Spinal cord (tissue), 10 donors: ENCODE measurements around the gene TMEM115. TPM values are rescaled to one million over a fixed set of nuclear protein-coding genes. Genes with fewer than 3 reads are reported as not detected.

ENCODE experiments used
- DNase-seq, 6 donors: peaks; one replicate each; pipeline versions ENCODE4 v3.0.0 to v3.0.0-alpha.2; 2013 to 2015; ENCODE audit warnings: low spot score in 6 of 6, low read depth in 4 of 6
- H3K27ac ChIP-seq: one replicate; pipeline ENCODE4 v1.5.1; 2013; ENCODE audit warnings: low read depth, low read length, control low read depth
- H3K27me3 ChIP-seq: one replicate; pipeline ENCODE4 v1.6.1; 2013; ENCODE audit warnings: low read length; ENCODE audit not compliant: control insufficient read depth, insufficient read depth
- H3K36me3 ChIP-seq: one replicate; pipeline ENCODE4 v1.6.1; 2013; ENCODE audit warnings: low read length; ENCODE audit not compliant: control insufficient read depth, insufficient read depth
- H3K4me1 ChIP-seq: one replicate; pipeline ENCODE4 v1.6.1; 2013; ENCODE audit warnings: low read length; ENCODE audit not compliant: control insufficient read depth, insufficient read depth
- H3K4me3 ChIP-seq: one replicate; pipeline ENCODE4 v1.5.1; 2013; ENCODE audit warnings: low read depth, low read length, control low read depth
- H3K9me3 ChIP-seq: one replicate; pipeline ENCODE4 v1.6.1; 2013; ENCODE audit warnings: low read length; ENCODE audit not compliant: control insufficient read depth, insufficient read depth
- WGBS: methylation state at CpG from one replicate; pipeline ENCODE4 v1.1.5; 2013; ENCODE audit warnings: missing lambda C conversion rate; ENCODE audit not compliant: insufficient coverage; 5-methylcytosine and 5-hydroxymethylcytosine counted together
- polyA plus RNA-seq, 2 donors: library from polyadenylated mRNA; unstranded; fragments of 120-200 nt; gene quantifications; one replicate each; pipeline ENCODE4 v1.2.1, GENCODE V29; 2013; ENCODE audit not compliant: insufficient read length in 2 of 2
- total RNA-seq, 2 donors: library from RNA; depleted of rRNA in 1 of 2; stranded (reverse); fragments of 120-200 nt in 1 of 2; fragments of >200 nt in 1 of 2; gene quantifications; one replicate each; pipeline versions ENCODE4 v1.2.3 to v1.2.4, GENCODE V29; 2013 to 2014
- donor health status: healthy.

The TMEM115 gene
- total and polyA plus RNA-seq, 4 donors: 21.6 to 49.6 (median 44.4) TPM

- Histone ChIP-seq H3K4me3 (peak overlapping the region; percentile 78), H3K36me3 (peaks cover 67% of the 10 kb centered on the region), H3K4me1 (peaks cover 46% of the 10 kb centered on the region), H3K27ac (no peak overlapping the region), H3K9me3 (no peaks in the 10 kb centered on the region), H3K27me3 (no peaks in the 10 kb centered on the region)
- 92% methylated on average over 2 of the region's 4 CpGs for WGBS
- no peak for DNase-seq
These were observed 32.2 kb downstream of the TMEM115 start for GRCh38 chr3:50327129-50327528.

- H3K4me1 ChIP-seq: peaks cover 51% of the 10 kb centered on the region
- 100% methylated on average over 2 of the region's 8 CpGs for WGBS
These were observed 33.2 kb downstream of the TMEM115 start for GRCh38 chr3:50326182-50326541.

DNA sequence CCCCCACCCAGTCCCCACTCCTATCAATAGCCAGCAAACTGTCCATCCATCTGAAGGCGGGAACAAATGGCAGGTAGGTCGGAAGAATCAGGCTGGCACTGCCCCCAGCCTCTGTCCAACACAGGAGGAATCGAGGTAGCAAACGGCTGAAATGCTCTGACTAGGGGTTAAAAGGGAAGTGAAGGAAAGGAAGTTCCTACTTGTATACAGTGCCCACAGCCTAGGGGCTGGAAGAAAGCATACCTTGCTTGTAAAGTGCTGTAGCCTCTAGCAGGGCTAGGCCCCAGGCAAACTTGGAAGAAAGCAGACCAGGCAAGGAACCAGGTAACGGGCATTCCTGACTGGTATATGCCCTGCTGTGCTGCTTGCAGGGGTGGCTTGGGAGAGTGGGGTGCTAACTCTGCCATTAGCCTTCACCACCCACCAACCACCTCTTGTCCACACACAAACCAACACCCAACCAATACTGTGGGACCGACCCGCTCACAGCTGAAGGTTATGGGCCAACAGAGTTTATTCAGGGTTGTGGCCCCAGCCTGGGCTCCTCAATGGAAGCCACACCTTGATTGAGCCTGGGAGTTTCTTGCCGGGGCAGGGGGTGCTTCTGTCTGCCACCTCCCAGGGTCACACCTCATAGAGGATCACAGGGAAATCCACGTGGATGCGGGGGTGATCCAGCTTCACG lies 33.7 kb downstream of the TMEM115 start:
- Histone ChIP-seq H3K9me3 (no peaks in the 10 kb centered on the region), H3K4me1 (peaks cover 53% of the 10 kb centered on the region), H3K27ac (no peak overlapping the region), H3K27me3 (no peaks in the 10 kb centered on the region), H3K4me3 (no peak overlapping the region), H3K36me3 (peaks cover 52% of the 10 kb centered on the region)
- DNase-seq: no peak
- 92% methylated on average over 10 of the region's 11 CpGs for WGBS

More at GRCh38 chr3:50326182-50326541, 33.2 kb downstream of the TMEM115 start:
- Histone ChIP-seq H3K27ac (no peak overlapping the region), H3K36me3 (peaks cover 57% of the 10 kb centered on the region), H3K27me3 (no peaks in the 10 kb centered on the region), H3K4me3 (no peak overlapping the region), H3K9me3 (no peaks in the 10 kb centered on the region)
- no peak for DNase-seq

DNA sequence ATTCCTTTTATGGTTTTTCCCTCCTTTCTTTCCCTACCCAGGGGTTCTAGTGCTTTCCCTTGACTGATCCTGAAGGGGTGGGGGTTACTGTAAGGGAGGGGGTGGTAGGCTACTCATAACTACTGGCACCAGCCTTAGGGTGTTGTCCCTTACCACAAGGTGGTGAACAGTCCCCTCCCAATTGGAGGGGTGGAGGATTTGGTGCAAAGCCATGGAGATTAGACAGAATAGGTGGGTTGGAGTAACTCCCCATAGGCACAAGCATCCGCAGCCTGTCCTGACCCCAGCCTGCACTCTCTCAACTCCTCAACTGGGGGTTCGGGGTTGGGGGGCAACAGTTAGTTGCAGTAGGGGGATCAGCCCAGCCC lies 34.2 kb downstream of the TMEM115 start:
- Histone ChIP-seq H3K4me1 (peaks cover 59% of the 10 kb centered on the region), H3K4me3 (no peak overlapping the region), H3K27ac (no peak overlapping the region), H3K36me3 (peaks cover 47% of the 10 kb centered on the region), H3K27me3 (no peaks in the 10 kb centered on the region), H3K9me3 (no peaks in the 10 kb centered on the region)
- no CpG with 5 or more reads among the region's 2 CpGs for WGBS
- DNase-seq: no peak

DNA sequence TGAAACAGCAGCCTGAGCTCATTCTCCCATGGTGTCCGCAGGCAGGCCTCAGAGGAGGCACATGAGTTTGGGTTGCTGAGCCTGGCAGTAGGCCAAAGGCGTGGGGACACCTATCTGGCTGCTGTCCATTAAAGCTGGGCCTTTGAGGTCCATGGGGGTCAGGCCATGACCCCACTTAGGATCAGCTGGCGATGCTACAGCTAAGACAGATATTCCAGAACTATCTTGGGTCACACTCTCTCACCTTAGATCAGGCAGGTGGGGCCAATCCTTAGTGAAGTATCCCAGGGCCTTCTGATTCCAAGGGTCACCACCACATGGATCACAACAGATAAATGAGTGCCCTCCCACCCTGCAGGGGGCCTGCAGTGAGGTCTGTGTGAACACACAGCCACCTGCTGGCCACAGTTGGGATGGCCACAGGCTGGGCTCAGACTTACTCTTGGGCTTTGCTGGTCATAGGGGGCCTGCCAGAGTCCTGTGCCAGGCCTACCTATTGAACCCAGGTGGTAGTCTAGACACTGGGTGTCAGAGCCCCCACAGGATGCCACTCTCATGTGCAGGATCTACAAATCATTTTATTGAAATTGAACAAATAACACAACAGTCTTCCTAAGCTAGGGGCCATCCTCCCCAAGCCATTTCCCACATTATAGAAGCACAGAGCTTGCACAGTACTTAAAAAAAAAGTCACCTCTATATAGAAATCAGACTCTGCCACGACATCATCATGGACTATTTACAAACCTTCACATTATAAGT lies 34.8 kb downstream of the TMEM115 start:
- peaks cover 64% of the 10 kb centered on the region for H3K4me1 ChIP-seq
- no peaks in the 10 kb centered on the region for H3K27me3 ChIP-seq
- no peaks in the 10 kb centered on the region for H3K9me3 ChIP-seq
- H3K27ac ChIP-seq: peak overlapping the region; percentile 96
- peak in 4 of 6 donors; percentile 31 to 81 (median 56) for DNase-seq
- 56% methylated on average over 4 of the region's 4 CpGs for WGBS
- peaks cover 48% of the 10 kb centered on the region for H3K36me3 ChIP-seq
- no peak overlapping the region for H3K4me3 ChIP-seq

GRCh38 chr3:50323614-50324199 lies 35.6 kb downstream of the TMEM115 start:
- H3K4me1 ChIP-seq: peaks cover 71% of the 10 kb centered on the region
- H3K9me3 ChIP-seq: no peaks in the 10 kb centered on the region
- DNase-seq: no peak
- no peak overlapping the region for H3K4me3 ChIP-seq
- WGBS: 66% methylated on average over 4 of the region's 5 CpGs
- no peaks in the 10 kb centered on the region for H3K27me3 ChIP-seq
- peaks cover 50% of the 10 kb centered on the region for H3K36me3 ChIP-seq
- H3K27ac ChIP-seq: peak overlapping the region; percentile 96

- Histone ChIP-seq H3K4me1 (peaks cover 71% of the 10 kb centered on the region), H3K36me3 (peaks cover 56% of the 10 kb centered on the region), H3K27ac (peak overlapping the region; percentile 96), H3K9me3 (no peaks in the 10 kb centered on the region), H3K4me3 (no peak overlapping the region), H3K27me3 (no peaks in the 10 kb centered on the region)
- 44% methylated on average over 4 of the region's 4 CpGs for WGBS
- no peak for DNase-seq
These were observed 36.2 kb downstream of the TMEM115 start for GRCh38 chr3:50323092-50323600.

GRCh38 chr3:50322386-50323091 lies 36.8 kb downstream of the TMEM115 start, which contains the start of gene HYAL2:
Gene HYAL2, minus strand, starts transcription at chr3:50322745. Its CDS starts 2,256 bp downstream, at chr3:50320489.
- Histone ChIP-seq H3K27ac (peak within 1 kb of the TSS; percentile 96), H3K4me3 (peak within 1 kb of the TSS; percentile 89), H3K36me3 (peaks cover 62% of the 10 kb centered on the region), H3K27me3 (no peaks in the 10 kb centered on the region), H3K4me1 (peaks cover 74% of the 10 kb centered on the region), H3K9me3 (no peaks in the 10 kb centered on the region)
- 34% methylated on average over 27 of the region's 31 CpGs for WGBS
- DNase-seq: no peak

- 8% methylated on average over 14 of the region's 14 CpGs for WGBS
- no peaks in the 10 kb centered on the region for H3K27me3 ChIP-seq
- H3K36me3 ChIP-seq: peaks cover 67% of the 10 kb centered on the region
- no peaks in the 10 kb centered on the region for H3K9me3 ChIP-seq
- H3K4me3 ChIP-seq: peak overlapping the region; percentile 89
- peak overlapping the region; percentile 96 for H3K27ac ChIP-seq
- peaks cover 74% of the 10 kb centered on the region for H3K4me1 ChIP-seq
- DNase-seq: no peak
These were observed 37.3 kb downstream of the TMEM115 start for GRCh38 chr3:50322115-50322385.
